GM12891 (cell line): ENCODE measurements around the gene NAT8L.

ENCODE experiments used
- PAX5 ChIP-seq: IDR thresholded peaks from 2 replicates; pipeline ENCODE4 v1.6.1; 2011; ENCODE audit warnings: low read length, moderate library complexity, mild to moderate bottlenecking; ENCODE audit not compliant: insufficient read depth, severe bottlenecking
- POLR2A ChIP-seq: IDR thresholded peaks from 2 replicates; pipeline ENCODE4 v1.6.1; 2011; ENCODE audit warnings: low read depth, low read length, control low read depth
- POLR2AphosphoS5 ChIP-seq: IDR thresholded peaks from 2 replicates; pipeline ENCODE4 v1.6.1; 2011; ENCODE audit warnings: low read depth, low read length, control low read depth
- POU2F2 ChIP-seq: IDR thresholded peaks from 2 replicates; pipeline ENCODE4 v1.6.1; 2011; ENCODE audit warnings: low read depth, mild to moderate bottlenecking, control low read depth, low read length, moderate library complexity
- SPI1 ChIP-seq: IDR thresholded peaks from 2 replicates; pipeline ENCODE4 v1.6.1; 2011; ENCODE audit warnings: low read depth, low read length, control low read depth
- TAF1 ChIP-seq: IDR thresholded peaks from 2 replicates; pipeline ENCODE4 v1.6.1; 2011; ENCODE audit warnings: low read depth, low read length, control low read depth

GRCh38 chr4:2082118-2082517 lies 23.0 kb downstream of the NAT8L start:
- TF ChIP-seq POLR2A (no peak), POLR2AphosphoS5 (no peak), TAF1 (no peak), PAX5 (no peak), POU2F2 (no peak), SPI1 (no peak)
